Umbilical cord (tissue), 2 donors: Measurements from ENCODE around the gene IPO13. TPM values are rescaled to one million over a fixed set of nuclear protein-coding genes. Genes with fewer than 3 reads are reported as not detected.

Experiments used
- DNase-seq: peaks from one replicate; pipeline ENCODE4 v3.0.0-alpha.2; 2015; ENCODE audit warnings: low spot score
- total RNA-seq: library from RNA; depleted of rRNA; stranded (reverse); fragments of >200 nt; gene quantifications from one replicate; pipeline ENCODE4 v1.2.3, GENCODE V29; 2014; ENCODE audit warnings: low replicate concordance; ENCODE audit not compliant: insufficient read depth

The IPO13 gene
- total RNA-seq, 1 donor from 2014 or later, result 26.5 TPM

- DNase-seq, result no peak
Observed at GRCh38 chr1:44010935-44011471, 64.3 kb downstream of the IPO13 start.

- DNase-seq, result no peak
Observed at GRCh38 chr1:44012404-44012803, 65.7 kb downstream of the IPO13 start.

- no peak for DNase-seq
Observed at GRCh38 chr1:44012941-44013609, 66.3 kb downstream of the IPO13 start.

GRCh38 chr1:44013949-44014348 lies 67.2 kb downstream of the IPO13 start:
- no peak for DNase-seq

- no peak for DNase-seq
Observed at GRCh38 chr1:44014365-44015104, 67.8 kb downstream of the IPO13 start.

- no peak for DNase-seq
Observed at GRCh38 chr1:44015206-44015605, 68.5 kb downstream of the IPO13 start.

- no peak for DNase-seq
Observed at GRCh38 chr1:44016041-44016889, 69.5 kb downstream of the IPO13 start.

GRCh38 chr1:44016890-44017400 lies 70.2 kb downstream of the IPO13 start:
- no peak for DNase-seq

Other genes with a start within 250 kb of the IPO13 start
- 36.6 TPM for gene ST3GAL3, start 239.4 kb upstream of the IPO13 start, total RNA-seq
- 4.8 TPM for gene ARTN, start 13.1 kb upstream of the IPO13 start, total RNA-seq
- 5.1 TPM for gene DPH2, start 23.1 kb downstream of the IPO13 start, total RNA-seq
- 55.6 TPM for gene ATP6V0B, start 28.0 kb downstream of the IPO13 start, total RNA-seq
- gene B4GALT2, start 32.3 kb downstream of the IPO13 start, total RNA-seq, result 74.9 TPM
- gene CCDC24, start 44.6 kb downstream of the IPO13 start, total RNA-seq, result 9.9 TPM
- 0.48 TPM for gene SLC6A9, start 84.5 kb downstream of the IPO13 start, total RNA-seq
- 5.5 TPM for gene KLF17, start 171.9 kb downstream of the IPO13 start, total RNA-seq
- gene KLF18, start 194.7 kb downstream of the IPO13 start, total RNA-seq, result 0.24 TPM